HepG2 (cell line): ENCODE data around the gene KIF15. TPM values are rescaled to one million over a fixed set of nuclear protein-coding genes. Genes with fewer than 3 reads are reported as not detected.

ENCODE experiments used
- ATAC-seq: fragments of 200-7000 bp; cut with Tn5 transposase; 3 replicates; pipeline ENCODE4 v1.9.1; 2020; ENCODE audit warnings: mild to moderate bottlenecking, moderate library complexity
- BruUV-seq: library from RNA; stranded (reverse); fragments of 400-500 nt; replicated peaks from 2 replicates; lab custom pipeline; 2021; lab: Mats Ljungman, UMichigan
- CTCF ChIA-PET: fragments of 300-600 bp; formaldehyde crosslinking; extraction: SDS; loops from one replicate; lab custom pipeline; 2021; ENCODE audit warnings: low total read pairs, inconsistent platforms, low intra/inter-chr PET ratio; lab: Yijun Ruan, JAX
- POLR2A ChIA-PET: fragments of 350-600 bp; sonication (Branson Sonifier 250); formaldehyde crosslinking; loops from one replicate; lab custom pipeline; 2020; ENCODE audit warnings: antibody characterized with exemption, inconsistent platforms; lab: Yijun Ruan, JAX
- DNase-seq: peaks from one replicate; pipeline ENCODE4 v3.0.0-alpha.2; 2015; ENCODE audit warnings: low spot score
- FAIRE-seq: peaks from 3 replicates; lab custom pipeline; 2011; peaks lifted over from hg19 to GRCh38; lab: Jason Lieb, UNC
- H2AFZ ChIP-seq: one replicate; pipeline ENCODE4 v1.6.1; 2011; ENCODE audit warnings: low read length, inconsistent platforms
- H3K27ac ChIP-seq: fragments of 300-600 bp; 3 replicates; pipeline ENCODE4 v1.8.0; 2011; ENCODE audit warnings: mixed run types, mild to moderate bottlenecking, mixed read lengths, low read length, inconsistent platforms; ENCODE audit not compliant: insufficient read depth; ENCODE audit errors: extremely low read length
- H3K27me3 ChIP-seq, 2 experiments: fragments of 200-600 bp in 1 of 2; 2 replicates in 1 of 2; 3 replicates in 1 of 2; pipeline versions ENCODE4 v1.6.0 to v1.8.0; 2011; ENCODE audit warnings: low read length in 2 of 2, mild to moderate bottlenecking in 2 of 2, moderate library complexity in 2 of 2, inconsistent platforms in 1 of 2; ENCODE audit not compliant: insufficient read depth in 2 of 2, control insufficient read depth in 1 of 2
- H3K36me3 ChIP-seq, 2 experiments: fragments of 200-600 bp in 1 of 2; replicated peaks in 1 of 2; 2 replicates in 1 of 2; 3 replicates in 1 of 2; pipeline versions ENCODE4 v1.5.1 to v1.8.0; 2011; ENCODE audit warnings: low read length in 2 of 2, inconsistent platforms in 1 of 2; ENCODE audit not compliant: insufficient read depth in 2 of 2, control insufficient read depth in 1 of 2
- H3K4me1 ChIP-seq: 2 replicates; pipeline ENCODE4 v1.5.1; 2012; ENCODE audit warnings: low read length, inconsistent platforms; ENCODE audit not compliant: insufficient read depth
- H3K4me2 ChIP-seq: 2 replicates; pipeline ENCODE4 v1.6.0; 2011; ENCODE audit warnings: low read depth, low read length, inconsistent platforms
- H3K4me3 ChIP-seq, 3 experiments: fragments of 200-600 bp in 1 of 3; sonication (generic), shearing (Covaris generic) in 1 of 3; replicated peaks in 1 of 3; 2 replicates each; pipeline ENCODE4 v1.5.1; 2011 to 2016; ENCODE audit warnings: low read length in 3 of 3, inconsistent platforms in 2 of 3, low read depth in 2 of 3, mild to moderate bottlenecking in 2 of 3, control low read depth in 1 of 3, mixed read lengths in 1 of 3; ENCODE audit not compliant: insufficient read depth in 1 of 3
- H3K79me2 ChIP-seq: one replicate; pipeline ENCODE4 v1.6.1; 2011; ENCODE audit warnings: low read length, inconsistent platforms; ENCODE audit not compliant: insufficient read depth
- H3K9ac ChIP-seq: 2 replicates; pipeline ENCODE4 v1.6.0; 2011; ENCODE audit warnings: mild to moderate bottlenecking, low read depth, low read length, inconsistent platforms; ENCODE audit not compliant: insufficient read depth
- H3K9me3 ChIP-seq: 2 replicates; pipeline ENCODE4 v1.5.1; 2012; ENCODE audit warnings: mild to moderate bottlenecking, low read length
- H4K20me1 ChIP-seq: 2 replicates; pipeline ENCODE4 v1.6.0; 2011; ENCODE audit warnings: inconsistent platforms, mild to moderate bottlenecking, low read length, moderate library complexity; ENCODE audit not compliant: insufficient read depth
- CHCHD3 ChIP-seq: sonication (generic); formaldehyde crosslinking; IDR thresholded peaks from 2 replicates; pipeline ENCODE4 v1.8.0; 2022; ENCODE audit warnings: mild to moderate bottlenecking, missing genetic modification reagents, moderate library complexity
- GLI4 ChIP-seq: sonication (generic); formaldehyde crosslinking; IDR thresholded peaks from 2 replicates; pipeline ENCODE4 v1.5.1; 2020; ENCODE audit warnings: missing genetic modification reagents, mild to moderate bottlenecking, moderate library complexity, borderline replicate concordance
- HNF4A ChIP-seq: sonication (generic); formaldehyde crosslinking; IDR thresholded peaks from 2 replicates; pipeline ENCODE4 v1.4.0; 2020; ENCODE audit warnings: missing genetic modification reagents
- IKZF1 ChIP-seq: fragments of 450-650 bp; IDR thresholded peaks from 2 replicates; pipeline ENCODE4 v1.7.1; 2016
- KDM3A ChIP-seq: IDR thresholded peaks from 2 replicates; pipeline ENCODE4 v1.6.1; 2018; ENCODE audit warnings: low read depth, missing compliant biosample characterization
- PCBP1 ChIP-seq: fragments of 200-400 bp; formaldehyde crosslinking; IDR thresholded peaks from 2 replicates; pipeline ENCODE4 v1.6.1; 2017; ENCODE audit warnings: mild to moderate bottlenecking, low read depth, low read length, borderline replicate concordance
- YEATS4 ChIP-seq: sonication (generic); formaldehyde crosslinking; IDR thresholded peaks from 2 replicates; pipeline ENCODE4 v1.4.0; 2020; ENCODE audit warnings: missing genetic modification reagents, borderline replicate concordance
- ZFX ChIP-seq: sonication (generic); formaldehyde crosslinking; IDR thresholded peaks from 2 replicates; pipeline ENCODE4 v1.4.0; 2020; ENCODE audit warnings: mild to moderate bottlenecking, low read depth, missing genetic modification reagents, moderate library complexity
- ZNF101 ChIP-seq: sonication (generic); formaldehyde crosslinking; IDR thresholded peaks from 2 replicates; pipeline ENCODE4 v1.4.0; 2020; ENCODE audit warnings: mild to moderate bottlenecking, low read depth, missing genetic modification reagents, borderline replicate concordance
- ZNF205 ChIP-seq: IDR thresholded peaks from 2 replicates; pipeline ENCODE4 v1.6.1; 2018; ENCODE audit warnings: missing biosample characterization, missing genetic modification reagents
- ZNF33B ChIP-seq: sonication (generic); formaldehyde crosslinking; IDR thresholded peaks from 2 replicates; pipeline ENCODE4 v1.5.1; 2020; ENCODE audit warnings: mild to moderate bottlenecking, missing genetic modification reagents
- ZNF367 ChIP-seq: sonication (generic); formaldehyde crosslinking; IDR thresholded peaks from 2 replicates; pipeline ENCODE4 v1.4.0; 2020; ENCODE audit warnings: missing genetic modification reagents, borderline replicate concordance
- WGBS: methylation state at CpG from one replicate; pipeline ENCODE4 v1.1.6; 2017; ENCODE audit warnings: low lambda C conversion rate; 5-methylcytosine and 5-hydroxymethylcytosine counted together
- in situ Hi-C: cut with HindIII; loops from 2 replicates; pipeline ENCODE4 v1.10.0; 2017; ENCODE audit warnings: low pct_unique_long_range_greater_than_20kb; ENCODE audit not compliant: extremely low pct_ligation_motif_present
- intact Hi-C: fragments of 100-400 bp; cut with micrococcal nuclease; formaldehyde crosslinking; loops from one replicate; pipeline ENCODE4 v1.10.0; 2022; ENCODE audit not compliant: unreplicated experiment
- polyA plus RNA-seq, 8 experiments: library from polyadenylated mRNA; depleted of rRNA in 3 of 8; stranded (reverse) in 7 of 8; unstranded in 1 of 8; fragments of >200 nt; fragmentation: Illumina TruSeq in 4 of 8; extraction: Trizol in 4 of 8; gene quantifications; 2 replicates each; pipeline versions ENCODE4 v1.2.1 to v1.2.3, GENCODE V29; 2011 to 2016; ENCODE audit warnings: low read depth in 4 of 8, missing spikeins in 1 of 8, mixed read lengths in 1 of 8; ENCODE audit not compliant: insufficient read depth in 1 of 8
- total RNA-seq, 5 experiments: library from RNA; depleted of rRNA; stranded (reverse); fragments of >200 nt; fragmentation: Illumina TruSeq; extraction: Trizol; gene quantifications; 2 replicates each; pipeline ENCODE4 v1.2.3, GENCODE V29; 2016; ENCODE audit warnings: low read depth in 1 of 5
- TF ChIP-seq, protein P1 (sequence below): sonication (generic); formaldehyde crosslinking; conservative IDR thresholded peaks from 2 replicates; pipeline ENCODE4 v1.4.0; 2020; ENCODE audit warnings: mild to moderate bottlenecking, missing genetic modification reagents, moderate library complexity
- TF ChIP-seq, protein P2 (sequence below), 2 experiments: sonication (generic) in 1 of 2; formaldehyde crosslinking in 1 of 2; IDR thresholded peaks; 2 replicates each; pipeline versions ENCODE4 v1.4.0 to v1.6.1; 2016 to 2020; ENCODE audit warnings: borderline replicate concordance in 1 of 2, low read depth in 1 of 2, mild to moderate bottlenecking in 1 of 2, missing genetic modification reagents in 1 of 2
- TF ChIP-seq, protein P3 (sequence below): sonication (generic); formaldehyde crosslinking; IDR thresholded peaks from 2 replicates; pipeline ENCODE4 v1.4.0; 2020; ENCODE audit warnings: missing genetic modification reagents

KIF15 gene
- total and polyA plus RNA-seq, 2 of the 13 experiments (the other 11 are each of a cell fraction or from before 2014, with no cell fraction given): 4.8 to 33.8 TPM

DNA sequence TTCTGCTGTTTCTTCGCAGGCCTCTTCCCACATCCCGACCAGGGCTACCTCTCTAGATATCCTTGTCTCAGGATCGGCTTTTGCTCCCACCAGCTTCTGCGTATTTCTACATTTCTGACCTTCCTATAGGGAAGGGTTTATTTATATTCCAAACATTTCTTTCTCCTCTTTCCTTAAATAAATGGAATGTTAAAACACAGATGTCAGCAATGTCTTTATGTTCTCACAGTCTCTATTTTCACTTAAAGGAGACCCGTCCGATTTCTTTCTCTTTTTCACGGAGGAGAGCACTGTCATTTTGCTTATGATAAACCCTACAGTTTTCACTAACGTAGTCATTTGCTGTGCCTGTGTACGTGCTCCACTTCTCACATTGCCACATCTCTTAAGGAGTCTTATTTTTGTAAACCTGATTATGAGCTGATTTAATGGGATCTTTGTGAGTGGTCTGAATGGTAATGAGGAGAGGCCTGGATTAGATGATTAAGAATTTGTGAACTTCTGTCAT lies 630 bp downstream of the KIF15 start:
- peaks cover 1 to 14% of the 10 kb centered on the region in 2 experiments; a peak in 4 of 5 replicates for H3K36me3 ChIP-seq
- peak; percentile 26 for ATAC-seq
- WGBS: under 1% methylated on average over 9 of the region's 9 CpGs
- intact Hi-C loops: loop anchor here (10.0 kb wide), 1 partner anchor 227 kb away; no protein-coding TSS in a partner anchor
- in situ Hi-C loops: no loop called here
- ChIA-PET CTCF (no interaction called here), POLR2A (interaction anchor here (0.6 to 2.9 kb wide), 2 partner anchors 33 to 1767 kb away, joined by 4 to 26 read pairs; partner anchors contain the start of gene ZNF501)
- peak overlapping the region; percentile 98 for H3K9ac ChIP-seq
- peaks cover 37% of the 10 kb centered on the region for H3K4me1 ChIP-seq
- H3K79me2 ChIP-seq: peaks cover 52% of the 10 kb centered on the region
- H4K20me1 ChIP-seq: no peaks in the 10 kb centered on the region
- no peak for FAIRE-seq
- H3K27me3 ChIP-seq: no peaks in the 10 kb centered on the region; a peak in 2 of 5 replicates
- H3K9me3 ChIP-seq: no peaks in the 10 kb centered on the region
- H3K27ac ChIP-seq: peak overlapping the region; percentile 79
- H3K4me3 ChIP-seq: peak overlapping the region; percentile 61 to 94 (median 88)
- no peak for DNase-seq
- H3K4me2 ChIP-seq: peak overlapping the region; percentile 70
- BruUV-seq: TSS peak; percentile 87
- H2AFZ ChIP-seq: peak overlapping the region; percentile 89
- TF ChIP-seq, protein P1, sequence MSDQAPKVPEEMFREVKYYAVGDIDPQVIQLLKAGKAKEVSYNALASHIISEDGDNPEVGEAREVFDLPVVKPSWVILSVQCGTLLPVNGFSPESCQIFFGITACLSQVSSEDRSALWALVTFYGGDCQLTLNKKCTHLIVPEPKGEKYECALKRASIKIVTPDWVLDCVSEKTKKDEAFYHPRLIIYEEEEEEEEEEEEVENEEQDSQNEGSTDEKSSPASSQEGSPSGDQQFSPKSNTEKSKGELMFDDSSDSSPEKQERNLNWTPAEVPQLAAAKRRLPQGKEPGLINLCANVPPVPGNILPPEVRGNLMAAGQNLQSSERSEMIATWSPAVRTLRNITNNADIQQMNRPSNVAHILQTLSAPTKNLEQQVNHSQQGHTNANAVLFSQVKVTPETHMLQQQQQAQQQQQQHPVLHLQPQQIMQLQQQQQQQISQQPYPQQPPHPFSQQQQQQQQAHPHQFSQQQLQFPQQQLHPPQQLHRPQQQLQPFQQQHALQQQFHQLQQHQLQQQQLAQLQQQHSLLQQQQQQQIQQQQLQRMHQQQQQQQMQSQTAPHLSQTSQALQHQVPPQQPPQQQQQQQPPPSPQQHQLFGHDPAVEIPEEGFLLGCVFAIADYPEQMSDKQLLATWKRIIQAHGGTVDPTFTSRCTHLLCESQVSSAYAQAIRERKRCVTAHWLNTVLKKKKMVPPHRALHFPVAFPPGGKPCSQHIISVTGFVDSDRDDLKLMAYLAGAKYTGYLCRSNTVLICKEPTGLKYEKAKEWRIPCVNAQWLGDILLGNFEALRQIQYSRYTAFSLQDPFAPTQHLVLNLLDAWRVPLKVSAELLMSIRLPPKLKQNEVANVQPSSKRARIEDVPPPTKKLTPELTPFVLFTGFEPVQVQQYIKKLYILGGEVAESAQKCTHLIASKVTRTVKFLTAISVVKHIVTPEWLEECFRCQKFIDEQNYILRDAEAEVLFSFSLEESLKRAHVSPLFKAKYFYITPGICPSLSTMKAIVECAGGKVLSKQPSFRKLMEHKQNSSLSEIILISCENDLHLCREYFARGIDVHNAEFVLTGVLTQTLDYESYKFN (CRISPR knock-in tag): no peak
- no peak for TF ChIP-seq PCBP1
- TF ChIP-seq KDM3A (CRISPR knock-in tag): no peak
- TF ChIP-seq ZNF101 (CRISPR knock-in tag): no peak
- TF ChIP-seq CHCHD3 (CRISPR knock-in tag): no peak
- no peak for TF ChIP-seq IKZF1
- no peak for TF ChIP-seq ZNF33B (CRISPR knock-in tag)
- TF ChIP-seq GLI4 (CRISPR knock-in tag): no peak
- no peak for TF ChIP-seq ZFX (CRISPR knock-in tag)
- TF ChIP-seq ZNF205: no peak
- TF ChIP-seq, protein P2, sequence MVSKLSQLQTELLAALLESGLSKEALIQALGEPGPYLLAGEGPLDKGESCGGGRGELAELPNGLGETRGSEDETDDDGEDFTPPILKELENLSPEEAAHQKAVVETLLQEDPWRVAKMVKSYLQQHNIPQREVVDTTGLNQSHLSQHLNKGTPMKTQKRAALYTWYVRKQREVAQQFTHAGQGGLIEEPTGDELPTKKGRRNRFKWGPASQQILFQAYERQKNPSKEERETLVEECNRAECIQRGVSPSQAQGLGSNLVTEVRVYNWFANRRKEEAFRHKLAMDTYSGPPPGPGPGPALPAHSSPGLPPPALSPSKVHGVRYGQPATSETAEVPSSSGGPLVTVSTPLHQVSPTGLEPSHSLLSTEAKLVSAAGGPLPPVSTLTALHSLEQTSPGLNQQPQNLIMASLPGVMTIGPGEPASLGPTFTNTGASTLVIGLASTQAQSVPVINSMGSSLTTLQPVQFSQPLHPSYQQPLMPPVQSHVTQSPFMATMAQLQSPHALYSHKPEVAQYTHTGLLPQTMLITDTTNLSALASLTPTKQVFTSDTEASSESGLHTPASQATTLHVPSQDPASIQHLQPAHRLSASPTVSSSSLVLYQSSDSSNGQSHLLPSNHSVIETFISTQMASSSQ (IDR thresholded peaks at IDR 0.05; ENCODE audit: low read depth): no peak
- TF ChIP-seq, protein P2 (CRISPR knock-in tag; IDR thresholded peaks at IDR 0.05; ENCODE audit: borderline replicate concordance): no peak
- TF ChIP-seq, protein P3, sequence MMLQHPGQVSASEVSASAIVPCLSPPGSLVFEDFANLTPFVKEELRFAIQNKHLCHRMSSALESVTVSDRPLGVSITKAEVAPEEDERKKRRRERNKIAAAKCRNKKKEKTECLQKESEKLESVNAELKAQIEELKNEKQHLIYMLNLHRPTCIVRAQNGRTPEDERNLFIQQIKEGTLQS (CRISPR knock-in tag): no peak
- TF ChIP-seq YEATS4: no peak
- TF ChIP-seq ZNF367: no peak
- no peak for TF ChIP-seq HNF4A (CRISPR knock-in tag)
